GM19239 (cell line): Measurements from ENCODE around the gene SERTAD2.

Source experiments
- DNase-seq: peaks from one replicate; pipeline ENCODE4 v3.0.0; 2011; ENCODE audit warnings: low spot score; ENCODE audit not compliant: insufficient read length
- FAIRE-seq: peaks from 2 replicates; lab custom pipeline; 2011; peaks lifted over from hg19 to GRCh38; lab: Jason Lieb, UNC

SERTAD2 gene

DNA sequence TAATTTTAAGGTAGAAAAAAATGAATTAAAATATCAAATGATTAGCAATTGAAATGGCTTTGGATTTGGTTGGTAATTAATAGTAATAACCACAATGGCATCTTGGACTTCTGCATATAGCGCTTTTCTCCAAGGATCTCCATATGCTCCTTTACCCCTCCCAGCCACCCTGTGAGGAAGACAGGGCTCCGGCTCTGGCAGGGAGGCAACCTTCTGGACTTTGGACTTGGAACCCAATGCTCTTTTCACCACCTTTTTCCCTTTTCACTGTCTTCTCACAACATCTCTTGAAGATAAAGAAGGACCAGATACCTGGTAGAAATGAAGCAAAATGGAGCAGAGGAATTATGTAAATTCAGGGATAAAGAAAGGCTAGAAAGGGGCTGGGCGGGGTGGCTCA is 23.8 kb upstream of the SERTAD2 start:
- DNase-seq (no peak), FAIRE-seq (no peak)

DNA sequence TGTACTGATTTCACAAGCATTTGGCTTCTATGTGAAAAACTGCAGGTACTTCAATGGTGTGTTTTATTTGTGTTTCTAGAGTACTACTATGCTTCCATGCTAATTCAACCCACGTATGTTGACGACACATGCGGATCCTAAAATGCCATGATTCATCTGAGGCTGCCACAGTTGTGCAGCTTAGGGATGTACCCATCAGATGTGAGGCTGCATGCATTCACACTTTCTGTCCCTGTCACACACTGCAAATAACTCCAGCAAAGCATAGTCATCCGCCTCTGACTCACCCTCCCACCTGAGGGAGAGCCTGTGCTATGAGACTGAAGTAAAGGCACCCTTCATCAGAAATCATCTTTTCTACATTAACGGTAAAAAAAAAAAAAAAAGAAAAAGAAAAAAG is 22.1 kb upstream of the SERTAD2 start:
- DNase-seq (no peak), FAIRE-seq (no peak)

DNA sequence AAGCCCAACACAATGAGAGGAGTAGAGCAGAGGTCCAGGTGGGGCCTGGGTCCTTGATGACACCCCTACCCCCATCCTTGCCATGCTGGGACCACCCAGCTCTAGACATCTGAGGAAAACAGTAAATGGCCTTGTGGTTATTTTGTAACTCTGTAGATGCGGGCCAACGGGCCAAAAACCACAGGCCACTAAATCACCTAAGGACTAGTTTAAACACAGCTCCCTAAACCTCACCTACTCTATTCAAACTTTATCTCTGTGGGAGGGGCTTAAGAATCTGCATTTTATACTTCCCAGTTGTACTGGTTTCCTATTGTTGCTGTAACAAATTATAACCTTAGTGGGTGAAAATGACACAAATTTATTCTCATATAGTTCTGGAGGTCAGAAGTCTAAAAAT is 19.0 kb upstream of the SERTAD2 start:
- no peak for DNase-seq
- peak; percentile 40 for FAIRE-seq

DNA sequence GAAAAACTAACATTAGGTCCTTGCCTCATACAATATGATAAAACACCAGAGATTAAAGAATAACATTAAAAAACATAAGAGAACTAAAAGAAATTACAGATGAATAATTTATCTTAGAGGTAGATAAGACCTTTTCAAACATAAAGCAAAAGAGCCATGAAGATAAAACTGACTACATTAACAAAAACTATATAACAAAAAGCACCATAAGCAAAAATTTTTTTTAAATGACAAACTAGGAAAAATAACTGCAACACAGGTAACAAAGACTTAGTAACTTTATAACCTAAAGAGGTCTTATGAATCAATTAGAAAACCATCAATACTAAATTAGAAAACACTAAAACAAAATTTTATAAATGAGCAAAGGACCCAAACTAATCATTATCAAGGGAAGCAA is 16.3 kb upstream of the SERTAD2 start:
- DNase-seq: no peak
- FAIRE-seq: peak; percentile 28

DNA sequence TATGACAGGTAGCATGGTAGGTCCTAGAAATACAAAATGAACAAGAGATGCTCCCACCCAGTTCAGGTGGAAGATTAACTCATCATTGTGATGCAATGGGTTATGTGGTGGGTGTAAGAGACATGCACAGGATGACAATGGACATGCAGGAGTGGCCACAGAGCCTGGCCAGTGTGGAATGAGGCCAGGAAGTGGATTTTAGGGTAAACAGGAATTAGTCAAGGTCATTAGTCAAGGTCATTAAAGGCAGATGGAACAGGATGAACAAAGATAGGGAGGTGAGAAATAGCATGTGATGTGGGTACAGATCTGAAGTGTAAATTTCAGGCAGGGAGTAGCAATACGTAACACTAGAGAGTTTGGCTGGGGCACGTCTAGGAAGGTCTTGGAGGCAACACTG is 15.6 kb upstream of the SERTAD2 start:
- no peak for FAIRE-seq
- DNase-seq: no peak

DNA sequence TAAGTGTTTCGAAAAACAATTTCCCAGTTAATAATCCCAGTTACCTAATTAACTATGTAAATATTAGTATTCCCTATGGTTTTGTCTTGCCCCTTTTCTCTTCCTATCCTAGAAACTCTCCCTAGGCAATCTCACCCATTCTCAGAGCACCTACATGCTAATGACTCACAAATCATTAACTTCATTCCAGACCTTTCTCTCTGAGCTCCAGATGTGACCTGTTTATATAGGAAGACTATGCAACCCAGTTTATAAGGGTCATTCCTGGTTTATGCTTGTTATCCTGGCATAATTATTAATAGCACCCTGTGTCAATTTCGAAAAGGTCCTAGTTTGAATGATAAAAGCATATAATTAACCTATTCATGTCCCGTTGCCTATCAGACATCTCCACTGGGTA is 14.8 kb upstream of the SERTAD2 start:
- FAIRE-seq: no peak

DNA sequence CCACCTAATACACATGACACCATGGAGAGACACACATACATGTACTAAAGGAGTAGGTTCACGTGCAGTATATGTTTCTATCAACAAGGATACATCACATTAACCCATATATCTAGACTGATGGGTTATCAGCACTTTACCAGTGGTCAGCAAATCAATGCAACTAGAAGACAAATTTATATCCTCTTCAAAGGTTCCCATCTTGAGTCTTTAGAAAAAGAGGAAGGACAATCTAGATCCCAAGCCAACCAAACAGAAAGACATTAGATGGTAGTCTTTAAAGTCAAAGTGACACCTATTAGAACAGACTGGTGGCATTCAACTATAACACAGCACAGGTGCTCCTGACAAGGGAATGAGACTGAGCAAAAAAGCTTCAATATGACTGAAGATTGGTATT is 13.8 kb upstream of the SERTAD2 start:
- FAIRE-seq: peak; percentile 72
- no peak for DNase-seq

More for the DNA sequence above, 14.8 kb upstream of the SERTAD2 start:
- no peak for DNase-seq

DNA sequence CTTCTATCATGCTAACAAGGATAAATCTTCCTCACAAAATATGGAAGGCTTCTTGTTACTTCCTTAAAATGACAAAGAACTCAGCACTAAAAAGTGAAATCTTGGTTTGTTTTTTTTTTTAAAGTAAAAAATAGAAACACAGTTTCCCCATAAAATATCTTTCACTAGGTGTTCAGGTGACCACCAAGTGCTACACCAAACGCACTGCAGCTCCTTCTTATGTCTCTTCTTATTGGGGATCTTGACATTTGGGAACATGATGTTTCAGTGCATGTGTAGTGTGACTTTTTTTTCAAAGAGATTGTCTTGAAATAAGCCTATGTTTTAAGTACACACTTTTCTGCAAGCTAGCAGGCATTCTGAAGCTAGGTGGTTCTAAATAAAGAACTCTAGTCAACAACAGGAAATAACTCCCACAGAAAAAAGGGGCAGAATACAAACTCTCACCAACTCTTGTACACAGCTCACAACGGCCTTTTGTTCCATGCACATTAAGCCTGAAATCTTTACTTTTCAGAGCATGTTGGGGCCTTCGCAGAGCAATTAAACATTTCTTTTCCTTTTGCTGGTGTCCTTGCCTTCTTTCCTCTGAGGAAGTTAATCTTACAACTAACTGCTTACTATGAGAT is 13.2 kb upstream of the SERTAD2 start:
- FAIRE-seq: no peak
- DNase-seq: no peak

DNA sequence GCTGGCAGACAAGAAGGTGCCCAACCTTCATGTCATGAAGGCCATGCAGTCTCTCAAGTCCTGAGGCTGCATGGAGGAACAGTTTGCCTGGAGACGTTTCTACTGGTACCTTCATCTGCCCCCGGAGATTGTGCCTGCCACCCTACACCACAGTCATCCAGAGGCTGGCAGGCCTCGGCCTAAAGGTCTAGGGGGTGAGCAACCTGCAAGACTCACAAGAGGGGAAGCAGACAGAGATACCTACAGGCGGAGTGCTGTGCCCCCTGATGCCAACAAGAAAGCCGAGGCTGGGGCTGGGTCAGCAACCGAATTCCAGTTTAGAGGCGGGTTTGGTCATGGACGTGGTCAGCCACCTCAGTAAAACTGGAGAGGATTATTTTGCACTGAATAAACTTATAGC is 12.0 kb upstream of the SERTAD2 start:
- DNase-seq: no peak
- FAIRE-seq: no peak

DNA sequence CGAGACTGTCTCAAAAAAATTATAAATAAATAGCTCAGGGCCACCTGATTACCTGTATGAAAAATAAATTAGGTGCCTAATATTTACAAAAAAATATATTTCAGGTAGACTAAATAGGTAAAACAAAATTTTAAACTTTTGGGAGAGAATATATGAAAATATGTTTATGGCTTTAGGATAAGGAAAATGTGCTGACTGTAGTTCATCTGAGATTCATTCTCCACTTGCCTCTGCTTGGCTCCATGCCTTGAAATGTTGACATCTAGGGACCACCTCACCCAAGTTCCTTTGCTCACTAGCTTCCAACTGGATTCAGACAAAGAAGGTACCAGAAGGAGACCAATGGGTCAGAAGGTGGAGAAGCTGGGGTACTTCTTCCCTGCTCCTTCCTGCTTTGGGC is 9.7 kb upstream of the SERTAD2 start:
- FAIRE-seq (no peak), DNase-seq (no peak)

DNA sequence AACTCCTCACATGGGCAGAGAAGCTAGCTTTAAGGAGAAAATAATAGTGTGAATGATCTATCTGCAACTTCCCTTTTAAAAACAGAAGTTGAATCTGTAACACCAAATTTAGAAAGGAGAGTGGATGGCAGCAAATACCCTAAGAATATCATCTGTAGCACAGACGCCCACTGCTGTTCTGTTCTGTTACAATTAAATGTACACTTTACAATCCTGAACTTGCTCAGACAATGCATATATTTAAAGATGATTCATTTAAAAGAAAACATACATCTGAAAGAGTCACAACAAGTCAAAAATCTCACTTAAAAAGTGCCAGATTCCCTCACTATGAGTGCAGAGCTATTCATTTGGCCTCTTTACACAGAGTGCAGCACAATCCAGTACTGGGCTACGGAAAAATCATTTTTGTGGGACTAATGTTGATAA is 8.0 kb upstream of the SERTAD2 start:
- FAIRE-seq (peak; percentile 93), DNase-seq (no peak)

DNA sequence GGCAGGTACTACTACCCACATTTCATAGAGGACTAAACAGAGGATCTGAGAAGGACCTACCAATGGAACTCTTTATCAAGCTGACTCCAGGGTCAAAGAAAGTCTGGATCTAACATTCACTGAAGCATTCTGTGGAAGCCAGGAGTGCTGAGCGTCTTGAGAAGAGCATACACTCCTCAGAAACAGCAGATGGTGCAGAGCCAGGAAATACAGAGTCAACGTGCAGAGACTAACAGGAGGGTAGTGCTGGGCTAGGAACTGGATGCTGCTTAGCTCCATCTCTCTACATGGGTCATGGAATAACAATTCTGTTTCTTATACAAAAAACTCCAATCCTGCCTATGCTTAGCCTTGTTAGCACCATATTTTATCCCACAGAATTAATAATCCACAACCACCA is 5.5 kb upstream of the SERTAD2 start:
- no peak for DNase-seq
- no peak for FAIRE-seq

DNA sequence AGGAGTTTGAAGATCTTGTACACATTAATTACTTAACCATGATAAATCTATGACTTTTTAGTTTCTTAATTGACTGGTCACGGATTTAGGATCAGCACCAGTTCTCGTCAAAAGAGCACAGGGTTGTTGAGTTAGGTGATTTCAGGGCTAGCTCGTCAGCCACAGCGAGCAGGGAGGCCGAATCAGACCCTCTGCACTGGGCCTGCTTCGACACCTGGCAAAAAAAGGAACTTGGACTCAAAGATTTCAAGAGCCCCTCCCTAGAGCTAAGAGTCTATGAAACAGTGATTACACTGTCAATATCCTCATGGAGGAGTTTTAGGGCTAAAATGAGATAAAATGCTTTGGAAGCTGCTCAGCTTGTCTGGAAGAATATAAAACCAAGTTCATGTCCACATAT is 4.6 kb upstream of the SERTAD2 start:
- DNase-seq (no peak), FAIRE-seq (peak; percentile 86)

DNA sequence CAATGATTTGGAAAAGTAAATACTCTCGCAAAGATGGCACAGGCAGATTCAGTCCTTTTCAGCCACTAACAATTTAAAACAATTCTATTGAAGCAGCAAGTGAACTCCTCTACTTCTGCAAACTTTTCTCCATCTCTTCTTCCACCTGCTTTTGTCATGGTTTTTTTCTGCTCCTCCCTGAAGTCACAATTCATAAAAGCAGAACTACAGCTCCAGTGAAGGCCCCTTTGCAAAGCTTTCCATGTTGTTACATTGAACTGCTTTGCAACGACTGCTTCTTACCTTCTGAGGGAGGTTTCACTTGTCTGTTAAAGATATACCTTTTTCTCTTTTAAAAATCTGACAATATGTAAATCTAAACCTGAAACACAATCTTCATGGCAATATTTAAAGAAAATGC is 3.7 kb upstream of the SERTAD2 start:
- FAIRE-seq (peak; percentile 74), DNase-seq (no peak)

DNA sequence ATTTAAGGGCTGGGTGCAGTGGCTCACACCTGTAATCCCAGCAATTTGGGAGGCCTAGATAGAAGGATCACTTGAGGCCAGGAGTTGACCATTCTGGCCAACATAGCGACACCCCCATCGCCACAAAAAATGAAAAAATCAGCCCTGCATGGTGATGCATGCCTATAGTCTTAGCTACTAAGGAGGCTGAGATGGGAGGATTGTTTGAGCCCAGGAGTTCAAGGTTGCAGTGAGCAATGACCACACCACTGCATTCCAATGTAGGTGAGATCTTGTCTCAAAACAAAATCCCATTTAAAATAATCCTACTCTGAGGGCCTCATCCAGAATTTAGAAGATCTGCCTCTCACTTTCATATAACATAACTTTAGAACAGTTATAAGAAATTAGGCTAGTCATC is 2.7 kb upstream of the SERTAD2 start:
- FAIRE-seq (no peak), DNase-seq (no peak)

DNA sequence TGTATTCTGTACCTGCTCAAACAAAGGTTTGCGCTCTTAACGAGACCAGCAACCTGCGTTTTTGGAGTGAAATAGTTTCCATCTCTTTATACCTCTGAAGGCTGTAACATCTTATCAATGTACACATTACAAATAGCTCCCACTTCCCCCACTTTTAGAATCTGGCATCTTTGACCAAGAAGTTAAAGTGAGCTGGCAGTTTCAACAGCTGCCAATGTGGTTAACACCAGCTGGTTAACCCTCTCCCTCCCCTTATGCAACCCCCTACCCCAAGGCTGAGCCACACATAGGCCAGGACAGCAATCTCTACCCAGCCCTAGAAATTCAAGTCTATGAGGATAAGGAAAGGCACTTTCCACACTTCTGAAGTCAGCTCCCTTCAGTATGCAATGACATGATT is 2.2 kb upstream of the SERTAD2 start:
- FAIRE-seq (peak; percentile 83), DNase-seq (no peak)

DNA sequence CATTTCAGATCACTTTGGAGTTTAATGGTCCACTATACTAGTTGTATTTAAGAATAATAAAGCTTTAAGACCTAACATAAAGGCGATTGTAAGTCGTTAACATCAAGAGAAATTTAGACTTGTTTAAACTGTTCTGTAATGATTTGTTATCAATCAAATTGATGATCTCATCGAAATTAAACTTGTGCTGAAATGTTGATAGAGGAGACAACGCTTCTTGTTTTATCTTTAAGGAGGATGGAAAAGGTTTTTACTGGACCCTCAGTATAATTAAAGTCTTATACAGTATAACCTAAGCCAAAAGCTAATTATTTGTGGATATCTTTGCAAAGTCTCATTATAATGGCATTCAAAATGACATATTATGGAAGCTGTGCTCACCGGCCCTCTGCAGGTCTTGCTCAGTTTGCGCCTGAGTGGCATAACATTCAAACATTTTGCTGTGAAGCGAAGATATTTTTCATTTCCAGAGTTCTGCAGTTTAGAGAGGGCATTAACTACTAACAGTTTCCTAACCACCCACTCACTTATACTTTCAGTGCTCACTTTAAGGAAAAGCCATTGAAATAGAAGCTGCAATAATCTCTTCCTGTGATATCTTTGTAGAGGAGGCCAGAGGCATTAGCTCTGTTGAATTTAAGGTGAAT is 1.4 kb upstream of the SERTAD2 start:
- DNase-seq (no peak), FAIRE-seq (peak; percentile 81)

DNA sequence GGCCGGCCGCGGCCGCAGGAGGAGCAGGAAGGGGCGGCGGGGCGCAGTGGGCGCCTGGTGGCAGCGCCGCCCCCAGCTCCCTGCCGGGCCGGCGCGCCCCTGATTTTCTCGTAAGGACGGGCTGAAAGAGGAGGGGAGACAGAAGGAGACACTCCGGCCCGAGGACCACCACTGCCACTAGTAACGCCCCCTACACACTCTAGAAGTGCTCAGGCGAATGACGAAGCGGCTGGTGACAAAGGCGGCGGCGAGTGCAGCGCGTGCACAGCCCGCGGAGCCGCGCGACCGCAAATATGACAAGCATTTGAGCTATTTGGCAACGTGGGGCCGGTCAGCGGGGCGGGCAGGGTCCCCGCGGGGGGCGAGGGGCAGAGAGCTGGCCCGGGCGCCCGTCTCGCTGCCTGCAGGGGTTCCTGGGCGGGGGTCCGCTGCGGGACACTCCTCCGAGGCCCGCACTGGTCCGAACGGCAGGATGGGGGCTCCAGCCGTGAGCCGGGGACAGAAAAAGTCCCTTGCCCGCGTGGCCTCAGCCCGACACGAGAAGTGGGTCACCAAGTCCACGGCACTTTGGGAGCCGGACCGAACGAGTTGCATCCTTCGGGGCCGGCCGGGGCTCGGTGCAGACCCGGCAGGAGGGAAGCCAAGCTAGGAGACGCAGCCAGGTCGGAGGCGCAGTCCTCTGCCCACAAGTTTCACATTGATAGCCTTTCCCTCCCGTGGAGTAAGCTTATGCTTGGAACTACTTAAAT is 524 bp upstream of the SERTAD2 start:
- DNase-seq (no peak), FAIRE-seq (no peak)

DNA sequence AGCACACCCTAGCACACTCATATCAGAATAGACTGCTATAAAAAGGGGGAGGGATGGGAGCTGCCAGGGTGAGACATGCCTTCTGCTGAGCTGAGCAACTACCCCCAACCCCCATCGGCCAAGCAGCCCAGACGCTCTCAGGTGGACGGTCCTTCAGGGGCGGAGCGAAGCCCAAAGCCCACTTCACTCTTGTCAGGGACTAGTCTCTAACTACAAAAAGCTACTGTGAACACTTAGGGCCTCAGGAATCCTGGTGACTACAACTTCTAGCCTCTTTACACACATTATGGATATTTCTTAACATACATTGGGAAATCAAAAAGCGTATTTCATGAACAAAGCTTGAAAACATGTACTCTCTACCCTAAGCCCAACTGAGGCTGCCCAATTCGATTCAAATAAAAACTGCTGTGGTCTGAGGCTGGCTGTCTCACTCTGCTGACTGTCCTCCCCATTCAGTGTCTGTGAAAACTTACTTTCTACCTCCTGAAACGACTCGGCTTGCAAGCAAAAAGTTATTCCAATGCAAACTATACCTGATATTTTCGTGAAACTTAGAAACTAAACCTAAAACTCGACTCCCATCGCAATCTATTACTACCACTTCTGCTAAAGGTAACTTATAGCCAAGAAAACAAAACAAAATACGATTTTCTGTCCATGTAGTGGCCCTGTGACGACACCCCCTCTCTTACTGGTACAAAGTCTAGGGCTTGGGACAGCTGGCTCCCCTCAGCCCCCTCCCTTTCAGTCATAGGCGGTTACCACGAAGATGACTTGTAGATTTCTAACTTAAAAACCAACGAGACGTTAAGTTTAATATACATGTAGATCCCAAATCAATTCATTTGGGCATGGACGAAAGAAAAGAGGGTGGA is 1.2 kb downstream of the SERTAD2 start:
- FAIRE-seq: peak; percentile 78
- DNase-seq: no peak

DNA sequence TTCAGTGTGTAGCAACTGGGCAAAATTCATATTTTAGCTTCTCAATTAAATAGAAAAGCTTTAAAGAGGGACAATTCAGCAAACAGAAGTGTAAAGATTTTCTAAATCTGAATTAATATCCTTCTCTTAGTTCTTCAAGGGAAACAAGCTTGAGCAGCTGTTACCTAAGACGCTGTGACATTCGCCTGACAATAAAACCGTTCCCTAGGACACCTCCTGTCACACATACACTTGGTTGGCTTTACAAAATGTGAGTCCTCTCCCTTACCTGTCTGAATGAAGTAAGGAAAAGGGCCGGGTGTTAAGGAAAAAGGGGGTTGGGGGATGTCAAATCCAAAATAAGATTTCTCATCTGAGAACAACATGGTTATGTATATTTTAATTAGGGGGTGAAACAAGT is 2.1 kb downstream of the SERTAD2 start:
- FAIRE-seq (peak; percentile 64), DNase-seq (no peak)
